Stimulated activated CD4-positive, alpha-beta T cell treated with anti-CD3 and anti-CD28 coated beads, Interleukin-12 subunit alpha, Interleukin-12 subunit beta, amount 100 ng/mL, for 24 hours (primary cell): ENCODE measurements around the gene LIN37.
A peak's percentile ranks its signal among the peaks of the same experiment; 100 is the strongest.

Source experiments
- DNase-seq, 2 experiments: peaks; one replicate each; pipeline ENCODE4 v3.0.0-alpha.2; 2020; ENCODE audit warnings: low read depth in 2 of 2

The LIN37 gene

GRCh38 chr19:35774274-35775045 is 26.1 kb downstream of the LIN37 start:
- no peak for DNase-seq

- no peak for DNase-seq
Observed at GRCh38 chr19:35775046-35775297, 26.6 kb downstream of the LIN37 start.

- DNase-seq = peak; percentile 97 to 100
Observed at GRCh38 chr19:35775298-35776101, 27.1 kb downstream of the LIN37 start, which contains the start of gene ARHGAP33. Gene ARHGAP33 (plus strand): TSS chr19:35775564. CDS start chr19:35775659, 95 bp downstream.

- DNase-seq = no peak
Observed at GRCh38 chr19:35776102-35776788, 27.9 kb downstream of the LIN37 start.

GRCh38 chr19:35777086-35777841 is 28.9 kb downstream of the LIN37 start:
- no peak for DNase-seq

- no peak for DNase-seq
Observed at GRCh38 chr19:35777961-35778360, 29.6 kb downstream of the LIN37 start.

GRCh38 chr19:35779033-35779432 is 30.7 kb downstream of the LIN37 start:
- DNase-seq = no peak

- no peak for DNase-seq
Observed at GRCh38 chr19:35780058-35780457, 31.7 kb downstream of the LIN37 start.

- no peak for DNase-seq
Observed at GRCh38 chr19:35780717-35781116, 32.3 kb downstream of the LIN37 start.

- DNase-seq = no peak
Observed at GRCh38 chr19:35781650-35782049, 33.3 kb downstream of the LIN37 start.

- DNase-seq = no peak
Observed at GRCh38 chr19:35782589-35782988, 34.2 kb downstream of the LIN37 start.

- no peak for DNase-seq
Observed at GRCh38 chr19:35783469-35784434, 35.4 kb downstream of the LIN37 start.

- DNase-seq = no peak
Observed at GRCh38 chr19:35784503-35785338, 36.3 kb downstream of the LIN37 start.

GRCh38 chr19:35785339-35785627 is 36.9 kb downstream of the LIN37 start:
- DNase-seq = no peak

GRCh38 chr19:35786299-35787160 is 38.2 kb downstream of the LIN37 start:
- DNase-seq = no peak

GRCh38 chr19:35787227-35787799 is 38.9 kb downstream of the LIN37 start:
- DNase-seq = no peak

GRCh38 chr19:35788205-35788960 is 40.0 kb downstream of the LIN37 start:
- DNase-seq = no peak
